Right lobe of liver (tissue), 4 donors: Measurements from ENCODE around the gene TMEM44.

Experiments used
- POLR2A ChIP-seq: fragments of 450-650 bp; IDR thresholded peaks from one replicate; pipeline ENCODE4 v1.6.1; 2017; ENCODE audit warnings: antibody characterized with exemption, mild to moderate bottlenecking
- TF ChIP-seq, protein P1 (sequence below), 4 donors: fragments of 200-600 bp in 3 of 4; fragments of 450-650 bp in 1 of 4; IDR thresholded peaks; one replicate each; pipeline versions ENCODE4 v1.5.1 to v1.8.0; 2016 to 2022; ENCODE audit warnings: antibody characterized with exemption in 4 of 4, mild to moderate bottlenecking in 2 of 4
- donor health status: DM: no; HTN: no; CAD: no.
- donor health status: DM: no; HTN: no; CAD: no.
- donor health status: DM: no; HTN: yes; CAD: no.

DNA sequence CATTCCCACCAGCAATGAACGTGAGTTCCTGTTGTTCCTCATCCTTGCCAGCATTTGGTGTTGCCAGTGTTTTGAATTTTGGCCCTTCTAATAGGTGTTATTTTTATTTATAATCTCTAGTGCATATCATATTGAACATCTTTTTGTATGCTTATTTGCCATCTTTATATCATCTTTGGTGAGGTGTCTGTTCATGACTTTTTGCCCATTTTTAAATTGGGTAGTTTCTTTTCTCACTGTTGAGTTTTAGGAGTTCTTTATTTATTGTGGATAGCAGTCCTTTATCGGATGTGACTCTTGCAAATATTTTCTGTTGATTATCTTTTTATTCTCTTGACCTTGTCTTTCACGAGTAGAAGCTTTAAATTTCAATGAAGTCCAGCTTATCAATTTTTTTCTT is 86.2 kb downstream of the TMEM44 start:
- TF ChIP-seq, protein P1, sequence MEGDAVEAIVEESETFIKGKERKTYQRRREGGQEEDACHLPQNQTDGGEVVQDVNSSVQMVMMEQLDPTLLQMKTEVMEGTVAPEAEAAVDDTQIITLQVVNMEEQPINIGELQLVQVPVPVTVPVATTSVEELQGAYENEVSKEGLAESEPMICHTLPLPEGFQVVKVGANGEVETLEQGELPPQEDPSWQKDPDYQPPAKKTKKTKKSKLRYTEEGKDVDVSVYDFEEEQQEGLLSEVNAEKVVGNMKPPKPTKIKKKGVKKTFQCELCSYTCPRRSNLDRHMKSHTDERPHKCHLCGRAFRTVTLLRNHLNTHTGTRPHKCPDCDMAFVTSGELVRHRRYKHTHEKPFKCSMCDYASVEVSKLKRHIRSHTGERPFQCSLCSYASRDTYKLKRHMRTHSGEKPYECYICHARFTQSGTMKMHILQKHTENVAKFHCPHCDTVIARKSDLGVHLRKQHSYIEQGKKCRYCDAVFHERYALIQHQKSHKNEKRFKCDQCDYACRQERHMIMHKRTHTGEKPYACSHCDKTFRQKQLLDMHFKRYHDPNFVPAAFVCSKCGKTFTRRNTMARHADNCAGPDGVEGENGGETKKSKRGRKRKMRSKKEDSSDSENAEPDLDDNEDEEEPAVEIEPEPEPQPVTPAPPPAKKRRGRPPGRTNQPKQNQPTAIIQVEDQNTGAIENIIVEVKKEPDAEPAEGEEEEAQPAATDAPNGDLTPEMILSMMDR (IDR thresholded peaks at IDR 0.05), result no peak
- TF ChIP-seq POLR2A, result no peak
